GM10266 (cell line): Measurements from ENCODE around the gene ZNF500.

Experiments
- DNase-seq: peaks from one replicate; pipeline ENCODE4 v3.0.0; 2012; ENCODE audit errors: extremely low spot score
- TF ChIP-seq, protein P1 (sequence below): IDR thresholded peaks from 2 replicates; pipeline ENCODE4 v1.5.1; 2012; ENCODE audit warnings: mild to moderate bottlenecking, low read depth; ENCODE audit not compliant: control insufficient read depth, insufficient read depth; ENCODE audit errors: missing control alignments

Gene ZNF500

GRCh38 chr16:4805231-4805630, 38.3 kb upstream of the ZNF500 start:
- no peak for DNase-seq
- TF ChIP-seq, protein P1, sequence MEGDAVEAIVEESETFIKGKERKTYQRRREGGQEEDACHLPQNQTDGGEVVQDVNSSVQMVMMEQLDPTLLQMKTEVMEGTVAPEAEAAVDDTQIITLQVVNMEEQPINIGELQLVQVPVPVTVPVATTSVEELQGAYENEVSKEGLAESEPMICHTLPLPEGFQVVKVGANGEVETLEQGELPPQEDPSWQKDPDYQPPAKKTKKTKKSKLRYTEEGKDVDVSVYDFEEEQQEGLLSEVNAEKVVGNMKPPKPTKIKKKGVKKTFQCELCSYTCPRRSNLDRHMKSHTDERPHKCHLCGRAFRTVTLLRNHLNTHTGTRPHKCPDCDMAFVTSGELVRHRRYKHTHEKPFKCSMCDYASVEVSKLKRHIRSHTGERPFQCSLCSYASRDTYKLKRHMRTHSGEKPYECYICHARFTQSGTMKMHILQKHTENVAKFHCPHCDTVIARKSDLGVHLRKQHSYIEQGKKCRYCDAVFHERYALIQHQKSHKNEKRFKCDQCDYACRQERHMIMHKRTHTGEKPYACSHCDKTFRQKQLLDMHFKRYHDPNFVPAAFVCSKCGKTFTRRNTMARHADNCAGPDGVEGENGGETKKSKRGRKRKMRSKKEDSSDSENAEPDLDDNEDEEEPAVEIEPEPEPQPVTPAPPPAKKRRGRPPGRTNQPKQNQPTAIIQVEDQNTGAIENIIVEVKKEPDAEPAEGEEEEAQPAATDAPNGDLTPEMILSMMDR, result no peak

- TF ChIP-seq, protein P1, result no peak
These were observed 37.2 kb upstream of the ZNF500 start for GRCh38 chr16:4803898-4804762.

GRCh38 chr16:4803401-4803844, 36.5 kb upstream of the ZNF500 start:
- no peak for DNase-seq
- TF ChIP-seq, protein P1, result no peak

More at GRCh38 chr16:4803898-4804762, 37.2 kb upstream of the ZNF500 start:
- DNase-seq, result no peak

DNA sequence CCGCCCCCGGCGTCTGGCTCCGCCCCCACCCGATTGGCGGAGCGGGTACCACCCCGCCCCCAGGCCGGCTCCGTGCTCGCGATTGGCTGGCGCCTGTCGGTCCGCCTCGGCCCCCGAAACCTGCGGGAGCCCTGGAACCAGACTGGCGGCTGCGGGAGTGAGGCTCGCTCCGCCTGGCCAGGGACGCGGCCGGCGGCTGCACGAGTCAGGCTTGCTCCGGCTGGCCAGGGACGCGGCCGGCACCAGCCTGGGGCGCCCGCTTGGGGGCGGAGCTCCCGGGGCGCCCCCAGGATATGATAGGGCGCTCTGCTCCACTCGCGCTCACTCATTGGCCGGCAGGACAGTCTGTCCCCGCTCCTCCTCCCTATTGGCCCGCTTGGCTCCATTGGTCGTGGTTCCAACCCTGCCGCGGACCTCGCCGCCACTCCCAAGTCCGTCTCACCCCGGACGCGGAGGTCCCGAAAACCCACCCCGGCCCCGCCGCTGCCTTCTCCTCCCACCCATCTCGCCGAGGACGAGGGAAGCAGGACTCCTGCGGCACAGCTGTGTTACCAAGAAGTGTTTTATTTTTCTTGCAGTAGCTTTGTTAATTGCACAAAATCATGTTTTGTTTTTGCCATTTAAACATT, 35.8 kb upstream of the ZNF500 start:
- TF ChIP-seq, protein P1, result no peak

DNA sequence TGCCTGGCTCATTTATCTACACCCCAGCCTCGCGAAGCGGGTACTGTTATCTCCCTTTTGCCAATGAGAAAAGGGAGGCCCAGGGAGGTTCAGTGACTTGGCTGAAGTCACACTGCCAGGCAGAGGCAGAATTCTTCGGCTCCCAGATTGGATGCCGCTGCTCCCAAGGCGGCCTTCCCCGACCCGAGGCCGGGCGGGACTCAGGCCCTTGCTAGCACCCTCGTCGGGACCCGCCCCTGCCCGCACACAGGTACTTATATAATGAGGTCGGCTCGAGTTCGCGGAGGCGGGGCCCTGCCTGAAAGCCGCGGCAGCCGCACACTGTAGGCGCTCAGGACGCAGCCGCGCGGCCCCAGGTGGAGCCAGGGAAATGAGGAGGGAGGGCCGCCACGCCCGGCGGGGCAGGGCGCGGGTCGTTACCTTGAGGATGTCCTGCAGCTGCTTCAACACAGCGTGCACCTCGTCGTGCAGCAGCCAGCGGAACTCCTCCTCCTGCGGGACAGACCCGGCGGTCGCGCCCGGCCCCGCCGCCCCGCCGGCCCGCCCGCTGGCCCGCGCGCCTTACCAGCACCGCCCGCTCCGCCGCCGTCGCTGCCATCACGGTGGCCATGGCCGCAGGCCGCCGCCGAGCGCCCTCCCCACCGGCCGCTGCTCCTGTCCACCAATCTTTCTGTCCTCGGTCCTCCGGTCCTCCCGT, 35.1 kb upstream of the ZNF500 start, which contains the start of gene ROGDI:
TSS of gene ROGDI (minus strand) at position 672 of the 697 bp plus-strand sequence. CDS start at position 610, 62 bp downstream.
- TF ChIP-seq, protein P1, result no peak
- peak; percentile 87 for DNase-seq

More for the DNA sequence above, 35.8 kb upstream of the ZNF500 start:
- DNase-seq, result peak; percentile 96

DNA sequence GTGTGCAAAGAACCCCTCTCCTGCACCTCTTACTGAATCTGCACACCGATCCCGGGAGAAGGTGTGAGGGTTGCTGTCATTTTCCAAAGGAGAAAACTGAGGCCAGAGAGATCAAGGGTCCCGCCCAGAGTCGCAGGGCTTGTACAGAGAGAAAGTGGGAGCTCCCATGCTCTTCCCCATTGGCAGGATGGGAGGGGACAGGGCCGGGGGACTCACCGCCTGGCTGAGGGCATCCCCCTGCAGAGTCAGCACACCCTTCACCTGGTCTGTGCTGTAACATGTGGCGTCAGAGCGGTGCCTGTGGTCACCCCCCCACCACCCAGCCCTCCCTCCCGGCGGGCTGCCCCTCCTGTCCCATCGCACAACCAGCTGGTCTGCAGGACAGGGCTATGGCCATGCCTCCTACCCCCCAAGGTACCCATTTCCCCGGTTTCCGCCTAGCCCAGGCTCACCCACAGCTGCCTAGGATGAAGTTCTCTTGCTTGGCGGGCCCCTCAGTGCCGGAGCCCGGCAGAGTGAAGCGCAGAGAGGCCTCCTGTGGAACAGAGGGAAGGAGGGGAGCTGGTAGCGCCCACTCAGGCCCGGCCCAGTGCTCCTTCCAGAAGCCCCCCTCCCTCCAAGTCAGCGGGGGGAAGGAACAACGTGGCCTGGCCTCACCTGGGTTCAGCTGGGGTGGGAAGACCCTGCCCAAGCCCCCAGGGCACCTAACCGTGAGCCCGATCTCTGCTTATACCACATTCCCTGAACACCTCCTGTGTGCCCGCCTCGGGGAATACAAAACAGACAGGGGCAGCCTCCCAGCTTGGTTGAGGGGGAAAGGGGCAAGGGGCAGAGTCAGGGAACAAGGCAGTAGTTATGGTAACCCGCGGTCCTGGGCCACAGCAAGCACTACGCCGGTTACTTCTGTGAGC, 34.3 kb upstream of the ZNF500 start:
- DNase-seq, result no peak
- TF ChIP-seq, protein P1, result no peak
